HepG2 (cell line): ENCODE measurements around the gene PITX3. TPM values are rescaled to one million over a fixed set of nuclear protein-coding genes. Genes with fewer than 3 reads are reported as not detected.

ENCODE experiments used
- ASH2L ChIP-seq: fragments of 300-600, 200-600 bp; sonication (generic); IDR thresholded peaks from 2 replicates; pipeline ENCODE4 v1.7.0; 2017; ENCODE audit warnings: low read depth, mild to moderate bottlenecking, moderate library complexity, mixed read lengths, low read length; ENCODE audit not compliant: insufficient read length
- ATM ChIP-seq: fragments of 450-650 bp; IDR thresholded peaks from 2 replicates; pipeline ENCODE4 v1.7.1; 2017; ENCODE audit warnings: mild to moderate bottlenecking, borderline replicate concordance
- CREM ChIP-seq, 2 experiments: sonication (generic) in 1 of 2; formaldehyde crosslinking in 1 of 2; IDR thresholded peaks; 2 replicates each; pipeline versions ENCODE4 v1.4.0 to v1.6.1; 2016 to 2020; ENCODE audit warnings: antibody characterized with exemption in 1 of 2, mild to moderate bottlenecking in 1 of 2, missing genetic modification reagents in 1 of 2
- EHMT2 ChIP-seq: fragments of 200-600 bp; sonication (generic); IDR thresholded peaks from 2 replicates; pipeline ENCODE4 v1.7.0; 2017; ENCODE audit warnings: antibody characterized with exemption, low read depth, low read length, borderline replicate concordance
- ESRRA ChIP-seq: sonication (generic); formaldehyde crosslinking; IDR thresholded peaks from 2 replicates; pipeline ENCODE4 v1.5.1; 2020; ENCODE audit warnings: mild to moderate bottlenecking, low read depth, missing genetic modification reagents
- GRHL1 ChIP-seq: sonication (generic); formaldehyde crosslinking; conservative IDR thresholded peaks from 2 replicates; pipeline ENCODE4 v1.8.0; 2022; ENCODE audit warnings: missing genetic modification reagents
- KDM3A ChIP-seq: IDR thresholded peaks from 2 replicates; pipeline ENCODE4 v1.6.1; 2018; ENCODE audit warnings: low read depth, missing compliant biosample characterization
- MXD4 ChIP-seq: IDR thresholded peaks from 2 replicates; pipeline ENCODE4 v1.6.1; 2016; ENCODE audit warnings: mild to moderate bottlenecking, missing biosample characterization, missing genetic modification reagents
- NCOR1 ChIP-seq: fragments of 200-600 bp; sonication (generic); IDR thresholded peaks from 2 replicates; pipeline ENCODE4 v1.7.0; 2017; ENCODE audit warnings: antibody characterized with exemption, low read length, borderline replicate concordance
- RFX3 ChIP-seq: IDR thresholded peaks from 2 replicates; pipeline ENCODE4 v1.6.1; 2016; ENCODE audit warnings: missing biosample characterization, missing genetic modification reagents
- SAP130 ChIP-seq: IDR thresholded peaks from 2 replicates; pipeline ENCODE4 v1.6.1; 2016; ENCODE audit warnings: low read depth
- SP2 ChIP-seq: sonication (generic); formaldehyde crosslinking; IDR thresholded peaks from 2 replicates; pipeline ENCODE4 v1.5.1; 2020; ENCODE audit warnings: mild to moderate bottlenecking, missing genetic modification reagents
- SYNCRIP ChIP-seq: fragments of 200-400 bp; formaldehyde crosslinking; IDR thresholded peaks from 2 replicates; pipeline ENCODE4 v1.6.1; 2018; ENCODE audit warnings: mild to moderate bottlenecking, low read depth, low read length; ENCODE audit not compliant: insufficient read depth
- ZNF337 ChIP-seq: sonication (generic); formaldehyde crosslinking; IDR thresholded peaks from 2 replicates; pipeline ENCODE4 v1.5.1; 2020; ENCODE audit warnings: missing genetic modification reagents, low read depth, mild to moderate bottlenecking, borderline replicate concordance
- ZNF558 ChIP-seq: sonication (generic); formaldehyde crosslinking; IDR thresholded peaks from 2 replicates; pipeline ENCODE4 v1.9.0; 2022; ENCODE audit warnings: mild to moderate bottlenecking, missing genetic modification reagents, borderline replicate concordance
- ZNF629 ChIP-seq: sonication (generic); formaldehyde crosslinking; conservative IDR thresholded peaks from 2 replicates; pipeline ENCODE4 v1.5.0; 2020; ENCODE audit warnings: missing genetic modification reagents
- polyA plus RNA-seq, 8 experiments: library from polyadenylated mRNA; depleted of rRNA in 3 of 8; stranded (reverse) in 7 of 8; unstranded in 1 of 8; fragments of >200 nt; fragmentation: Illumina TruSeq in 4 of 8; extraction: Trizol in 4 of 8; gene quantifications; 2 replicates each; pipeline versions ENCODE4 v1.2.1 to v1.2.3, GENCODE V29; 2011 to 2016; ENCODE audit warnings: low read depth in 4 of 8, missing spikeins in 1 of 8, mixed read lengths in 1 of 8; ENCODE audit not compliant: insufficient read depth in 1 of 8
- total RNA-seq, 5 experiments: library from RNA; depleted of rRNA; stranded (reverse); fragments of >200 nt; fragmentation: Illumina TruSeq; extraction: Trizol; gene quantifications; 2 replicates each; pipeline ENCODE4 v1.2.3, GENCODE V29; 2016; ENCODE audit warnings: low read depth in 1 of 5
- TF ChIP-seq, protein P1 (sequence below): sonication (generic); formaldehyde crosslinking; IDR thresholded peaks from 2 replicates; pipeline ENCODE4 v1.4.0; 2020; ENCODE audit warnings: missing genetic modification reagents

The PITX3 gene
- total and polyA plus RNA-seq, 2 of the 13 experiments (the other 11 are each of a cell fraction or from before 2014, with no cell fraction given): not detected

DNA sequence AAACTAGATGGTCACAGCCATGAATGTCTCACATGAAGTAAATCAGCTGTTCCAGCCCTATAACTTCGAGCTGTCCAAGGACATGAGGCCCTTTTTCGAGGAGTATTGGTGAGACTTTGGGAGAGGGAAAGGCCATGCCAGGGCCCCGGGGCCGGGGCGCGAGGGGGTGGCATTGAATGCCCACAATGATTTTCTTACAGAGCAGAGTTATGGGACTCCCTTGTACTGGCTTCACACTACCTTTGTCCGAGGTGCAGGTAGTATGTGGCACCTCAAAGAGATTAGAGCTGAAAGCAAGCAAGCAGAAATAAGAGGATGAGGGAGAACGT, 14.8 kb downstream of the PITX3 start (continued):
- TF ChIP-seq, protein P1, sequence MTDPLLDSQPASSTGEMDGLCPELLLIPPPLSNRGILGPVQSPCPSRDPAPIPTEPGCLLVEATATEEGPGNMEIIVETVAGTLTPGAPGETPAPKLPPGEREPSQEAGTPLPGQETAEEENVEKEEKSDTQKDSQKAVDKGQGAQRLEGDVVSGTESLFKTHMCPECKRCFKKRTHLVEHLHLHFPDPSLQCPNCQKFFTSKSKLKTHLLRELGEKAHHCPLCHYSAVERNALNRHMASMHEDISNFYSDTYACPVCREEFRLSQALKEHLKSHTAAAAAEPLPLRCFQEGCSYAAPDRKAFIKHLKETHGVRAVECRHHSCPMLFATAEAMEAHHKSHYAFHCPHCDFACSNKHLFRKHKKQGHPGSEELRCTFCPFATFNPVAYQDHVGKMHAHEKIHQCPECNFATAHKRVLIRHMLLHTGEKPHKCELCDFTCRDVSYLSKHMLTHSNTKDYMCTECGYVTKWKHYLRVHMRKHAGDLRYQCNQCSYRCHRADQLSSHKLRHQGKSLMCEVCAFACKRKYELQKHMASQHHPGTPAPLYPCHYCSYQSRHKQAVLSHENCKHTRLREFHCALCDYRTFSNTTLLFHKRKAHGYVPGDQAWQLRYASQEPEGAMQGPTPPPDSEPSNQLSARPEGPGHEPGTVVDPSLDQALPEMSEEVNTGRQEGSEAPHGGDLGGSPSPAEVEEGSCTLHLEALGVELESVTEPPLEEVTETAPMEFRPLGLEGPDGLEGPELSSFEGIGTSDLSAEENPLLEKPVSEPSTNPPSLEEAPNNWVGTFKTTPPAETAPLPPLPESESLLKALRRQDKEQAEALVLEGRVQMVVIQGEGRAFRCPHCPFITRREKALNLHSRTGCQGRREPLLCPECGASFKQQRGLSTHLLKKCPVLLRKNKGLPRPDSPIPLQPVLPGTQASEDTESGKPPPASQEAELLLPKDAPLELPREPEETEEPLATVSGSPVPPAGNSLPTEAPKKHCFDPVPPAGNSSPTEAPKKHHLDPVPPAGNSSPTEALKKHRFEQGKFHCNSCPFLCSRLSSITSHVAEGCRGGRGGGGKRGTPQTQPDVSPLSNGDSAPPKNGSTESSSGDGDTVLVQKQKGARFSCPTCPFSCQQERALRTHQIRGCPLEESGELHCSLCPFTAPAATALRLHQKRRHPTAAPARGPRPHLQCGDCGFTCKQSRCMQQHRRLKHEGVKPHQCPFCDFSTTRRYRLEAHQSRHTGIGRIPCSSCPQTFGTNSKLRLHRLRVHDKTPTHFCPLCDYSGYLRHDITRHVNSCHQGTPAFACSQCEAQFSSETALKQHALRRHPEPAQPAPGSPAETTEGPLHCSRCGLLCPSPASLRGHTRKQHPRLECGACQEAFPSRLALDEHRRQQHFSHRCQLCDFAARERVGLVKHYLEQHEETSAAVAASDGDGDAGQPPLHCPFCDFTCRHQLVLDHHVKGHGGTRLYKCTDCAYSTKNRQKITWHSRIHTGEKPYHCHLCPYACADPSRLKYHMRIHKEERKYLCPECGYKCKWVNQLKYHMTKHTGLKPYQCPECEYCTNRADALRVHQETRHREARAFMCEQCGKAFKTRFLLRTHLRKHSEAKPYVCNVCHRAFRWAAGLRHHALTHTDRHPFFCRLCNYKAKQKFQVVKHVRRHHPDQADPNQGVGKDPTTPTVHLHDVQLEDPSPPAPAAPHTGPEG (CRISPR knock-in tag): peak; percentile 9; the same call in 1 of the 2 replicates
- TF ChIP-seq ESRRA (CRISPR knock-in tag) (no peak), ZNF558 (0 out of 2 replicates have a peak, but pooled peaks have one; percentile 1), ATM (no peak), SYNCRIP (no peak), ZNF629 (CRISPR knock-in tag) (0 out of 2 replicates have a peak, but pooled peaks have one; percentile 3), ZNF337 (CRISPR knock-in tag) (no peak), SP2 (no peak), CREM (IDR thresholded peaks at IDR 0.05) (no peak), CREM (CRISPR knock-in tag; IDR thresholded peaks at IDR 0.05) (no peak), KDM3A (CRISPR knock-in tag) (no peak), MXD4 (CRISPR knock-in tag) (peak; percentile 5; the same call in 1 of the 2 replicates), RFX3 (CRISPR knock-in tag) (no peak), EHMT2 (no peak), SAP130 (no peak), ASH2L (no peak), GRHL1 (no peak), NCOR1 (no peak)
